Measurements from ENCODE around the gene COQ7. TPM values are rescaled to one million over a fixed set of nuclear protein-coding genes. Genes with fewer than 3 reads are reported as not detected.

The COQ7 gene
- polyA plus RNA-seq, 1 donor, result 23.8 TPM

DNA sequence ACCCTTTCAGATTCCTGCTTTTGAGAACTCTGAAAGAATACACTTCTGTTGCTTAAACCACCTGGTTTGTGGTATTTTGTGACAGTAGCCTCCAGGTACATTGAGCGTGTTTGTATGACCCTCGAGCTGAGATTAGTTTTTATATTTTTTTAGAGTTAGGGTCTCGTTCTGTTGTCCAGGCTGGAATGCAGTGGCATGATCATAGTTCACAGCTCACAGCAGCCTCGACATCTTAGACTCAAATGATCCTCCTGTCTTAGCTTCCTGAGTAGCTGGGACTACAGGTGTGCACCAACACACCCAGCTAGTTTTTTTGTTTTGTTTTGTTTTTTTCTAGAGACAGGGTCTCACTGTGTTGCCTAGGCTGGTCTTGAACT is 41.9 kb downstream of the COQ7 start:
- Histone ChIP-seq H3K4me3 (ENCODE audit: low read length) (no peak overlapping the region), H3K9me3 (ENCODE audit: control insufficient read depth, low read depth, low read length) (no peaks in the 10 kb centered on the region), H3K27me3 (ENCODE audit: control insufficient read depth, insufficient read depth, low read length) (peaks cover 4% of the 10 kb centered on the region), H3K27ac (ENCODE audit: low read length) (no peak overlapping the region), H3K36me3 (ENCODE audit: control insufficient read depth, insufficient read depth, low read length) (no peaks in the 10 kb centered on the region), H3K4me1 (ENCODE audit: control insufficient read depth, insufficient read depth, low read length) (peaks cover 17% of the 10 kb centered on the region)
- no peak for DNase-seq
- WGBS (ENCODE audit: insufficient coverage, low lambda C conversion rate), result 70% methylated on average over 2 of the region's 4 CpGs

- H3K27me3 ChIP-seq (ENCODE audit: control insufficient read depth, insufficient read depth, low read length), result peaks cover 17% of the 10 kb centered on the region
- H3K27ac ChIP-seq (ENCODE audit: low read length), result no peak overlapping the region
- peaks cover 23% of the 10 kb centered on the region for H3K4me1 ChIP-seq (ENCODE audit: control insufficient read depth, insufficient read depth, low read length)
- peaks cover 15% of the 10 kb centered on the region for H3K9me3 ChIP-seq (ENCODE audit: control insufficient read depth, low read depth, low read length)
- no peak for DNase-seq
- no CpG with 5 or more reads among the region's 4 CpGs for WGBS (ENCODE audit: insufficient coverage, low lambda C conversion rate)
- peaks cover 7% of the 10 kb centered on the region for H3K36me3 ChIP-seq (ENCODE audit: control insufficient read depth, insufficient read depth, low read length)
- H3K4me3 ChIP-seq (ENCODE audit: low read length), result no peak overlapping the region
Measured at GRCh38 chr16:19110537-19111360, 43.3 kb downstream of the COQ7 start.

- no peak overlapping the region for H3K4me3 ChIP-seq (ENCODE audit: low read length)
- H3K36me3 ChIP-seq (ENCODE audit: control insufficient read depth, insufficient read depth, low read length), result peaks cover 11% of the 10 kb centered on the region
- no CpG with 5 or more reads among the region's 2 CpGs for WGBS (ENCODE audit: insufficient coverage, low lambda C conversion rate)
- no peak for DNase-seq
- H3K4me1 ChIP-seq (ENCODE audit: control insufficient read depth, insufficient read depth, low read length), result peaks cover 23% of the 10 kb centered on the region
- H3K27ac ChIP-seq (ENCODE audit: low read length), result no peak overlapping the region
- peaks cover 17% of the 10 kb centered on the region for H3K27me3 ChIP-seq (ENCODE audit: control insufficient read depth, insufficient read depth, low read length)
- peaks cover 16% of the 10 kb centered on the region for H3K9me3 ChIP-seq (ENCODE audit: control insufficient read depth, low read depth, low read length)
Measured at GRCh38 chr16:19112099-19112407, 44.6 kb downstream of the COQ7 start.

GRCh38 chr16:19113577-19114358 is 46.4 kb downstream of the COQ7 start, which contains the start of gene ITPRIPL2:
TSS of gene ITPRIPL2 (plus strand) at chr16:19113964. CDS start at chr16:19114462, 498 bp downstream.
- H3K4me1 ChIP-seq (ENCODE audit: control insufficient read depth, insufficient read depth, low read length), result peaks cover 12% of the 10 kb centered on the region
- peak; percentile 60 to 82 for DNase-seq

GRCh38 chr16:19114359-19115147 is 47.1 kb downstream of the COQ7 start:
- peak; percentile 49 to 77 for DNase-seq
- H3K27ac ChIP-seq (ENCODE audit: low read length), result no peak overlapping the region
- peak overlapping the region; percentile 53 for H3K4me3 ChIP-seq (ENCODE audit: low read length)
- peaks cover 11% of the 10 kb centered on the region for H3K36me3 ChIP-seq (ENCODE audit: control insufficient read depth, insufficient read depth, low read length)
- H3K27me3 ChIP-seq (ENCODE audit: control insufficient read depth, insufficient read depth, low read length), result peaks cover 17% of the 10 kb centered on the region
- no CpG with 5 or more reads among the region's 80 CpGs for WGBS (ENCODE audit: insufficient coverage, low lambda C conversion rate)
- peaks cover 16% of the 10 kb centered on the region for H3K9me3 ChIP-seq (ENCODE audit: control insufficient read depth, low read depth, low read length)
- H3K4me1 ChIP-seq (ENCODE audit: control insufficient read depth, insufficient read depth, low read length), result peaks cover 7% of the 10 kb centered on the region

More at GRCh38 chr16:19113577-19114358, 46.4 kb downstream of the COQ7 start, which contains the start of gene ITPRIPL2:
- peaks cover 11% of the 10 kb centered on the region for H3K36me3 ChIP-seq (ENCODE audit: control insufficient read depth, insufficient read depth, low read length)
- peaks cover 17% of the 10 kb centered on the region for H3K27me3 ChIP-seq (ENCODE audit: control insufficient read depth, insufficient read depth, low read length)
- H3K9me3 ChIP-seq (ENCODE audit: control insufficient read depth, low read depth, low read length), result peaks cover 16% of the 10 kb centered on the region
- peak within 1 kb of the TSS; percentile 49 for H3K27ac ChIP-seq (ENCODE audit: low read length)
- peak within 1 kb of the TSS; percentile 53 for H3K4me3 ChIP-seq (ENCODE audit: low read length)
- WGBS (ENCODE audit: insufficient coverage, low lambda C conversion rate), result no CpG with 5 or more reads among the region's 74 CpGs

GRCh38 chr16:19115148-19116021 is 48.0 kb downstream of the COQ7 start:
- Histone ChIP-seq H3K27me3 (ENCODE audit: control insufficient read depth, insufficient read depth, low read length) (peaks cover 17% of the 10 kb centered on the region), H3K36me3 (ENCODE audit: control insufficient read depth, insufficient read depth, low read length) (peaks cover 13% of the 10 kb centered on the region), H3K27ac (ENCODE audit: low read length) (no peak overlapping the region), H3K4me1 (ENCODE audit: control insufficient read depth, insufficient read depth, low read length) (peaks cover 7% of the 10 kb centered on the region), H3K9me3 (ENCODE audit: control insufficient read depth, low read depth, low read length) (peaks cover 16% of the 10 kb centered on the region), H3K4me3 (ENCODE audit: low read length) (peak overlapping the region; percentile 53)
- no peak for DNase-seq
- 80% methylated on average over 1 of the region's 50 CpGs for WGBS (ENCODE audit: insufficient coverage, low lambda C conversion rate)

GRCh38 chr16:19116711-19117449 is 49.5 kb downstream of the COQ7 start:
- WGBS (ENCODE audit: insufficient coverage, low lambda C conversion rate), result no CpG with 5 or more reads among the region's 6 CpGs
- Histone ChIP-seq H3K4me1 (ENCODE audit: control insufficient read depth, insufficient read depth, low read length) (peaks cover 7% of the 10 kb centered on the region), H3K27ac (ENCODE audit: low read length) (no peak overlapping the region), H3K36me3 (ENCODE audit: control insufficient read depth, insufficient read depth, low read length) (peaks cover 13% of the 10 kb centered on the region), H3K27me3 (ENCODE audit: control insufficient read depth, insufficient read depth, low read length) (peaks cover 17% of the 10 kb centered on the region), H3K9me3 (ENCODE audit: control insufficient read depth, low read depth, low read length) (peaks cover 16% of the 10 kb centered on the region), H3K4me3 (ENCODE audit: low read length) (no peak overlapping the region)
- DNase-seq, result no peak

- DNase-seq, result no peak
- H3K4me1 ChIP-seq (ENCODE audit: control insufficient read depth, insufficient read depth, low read length), result peaks cover 7% of the 10 kb centered on the region
- 29% methylated on average over 1 of the region's 6 CpGs for WGBS (ENCODE audit: insufficient coverage, low lambda C conversion rate)
- H3K4me3 ChIP-seq (ENCODE audit: low read length), result no peak overlapping the region
- no peak overlapping the region for H3K27ac ChIP-seq (ENCODE audit: low read length)
- H3K36me3 ChIP-seq (ENCODE audit: control insufficient read depth, insufficient read depth, low read length), result peaks cover 13% of the 10 kb centered on the region
- peaks cover 16% of the 10 kb centered on the region for H3K9me3 ChIP-seq (ENCODE audit: control insufficient read depth, low read depth, low read length)
- H3K27me3 ChIP-seq (ENCODE audit: control insufficient read depth, insufficient read depth, low read length), result peaks cover 13% of the 10 kb centered on the region
Measured at GRCh38 chr16:19118938-19119431, 51.6 kb downstream of the COQ7 start.

DNA sequence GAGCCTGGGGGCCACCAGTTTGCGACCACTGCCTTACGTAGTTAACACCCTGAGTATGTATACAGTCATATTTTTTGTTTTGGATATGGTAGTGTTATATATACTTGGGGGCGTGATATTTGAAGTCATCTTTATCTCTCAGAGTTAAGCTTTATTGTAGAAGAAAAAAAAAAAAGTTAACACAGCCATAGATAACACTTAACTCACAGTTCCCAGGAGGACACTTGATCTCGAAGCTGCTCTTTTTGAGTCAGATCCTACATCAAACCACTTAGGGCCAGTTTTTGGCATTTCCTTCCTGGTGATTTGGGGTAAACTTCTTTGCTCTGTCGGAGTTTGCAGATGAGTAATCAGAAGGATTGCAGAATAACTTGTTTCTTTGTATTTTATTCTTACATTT is 52.1 kb downstream of the COQ7 start:
- no CpG with 5 or more reads among the region's 5 CpGs for WGBS (ENCODE audit: insufficient coverage, low lambda C conversion rate)
- no peak for DNase-seq
- peaks cover 4% of the 10 kb centered on the region for H3K4me1 ChIP-seq (ENCODE audit: control insufficient read depth, insufficient read depth, low read length)
- peaks cover 13% of the 10 kb centered on the region for H3K36me3 ChIP-seq (ENCODE audit: control insufficient read depth, insufficient read depth, low read length)
- H3K4me3 ChIP-seq (ENCODE audit: low read length), result no peak overlapping the region
- no peak overlapping the region for H3K27ac ChIP-seq (ENCODE audit: low read length)
- peaks cover 14% of the 10 kb centered on the region for H3K9me3 ChIP-seq (ENCODE audit: control insufficient read depth, low read depth, low read length)
- peaks cover 10% of the 10 kb centered on the region for H3K27me3 ChIP-seq (ENCODE audit: control insufficient read depth, insufficient read depth, low read length)

Data from large intestine (tissue), 3 donors.